CD4-positive, alpha-beta T cell treated with Interleukin-4 for 4 hours (primary cell): ENCODE measurements around the gene C9orf40.

ENCODE experiments used
- DNase-seq: peaks from one replicate; pipeline ENCODE4 v3.0.0-alpha.2; 2020

C9orf40 gene

DNA sequence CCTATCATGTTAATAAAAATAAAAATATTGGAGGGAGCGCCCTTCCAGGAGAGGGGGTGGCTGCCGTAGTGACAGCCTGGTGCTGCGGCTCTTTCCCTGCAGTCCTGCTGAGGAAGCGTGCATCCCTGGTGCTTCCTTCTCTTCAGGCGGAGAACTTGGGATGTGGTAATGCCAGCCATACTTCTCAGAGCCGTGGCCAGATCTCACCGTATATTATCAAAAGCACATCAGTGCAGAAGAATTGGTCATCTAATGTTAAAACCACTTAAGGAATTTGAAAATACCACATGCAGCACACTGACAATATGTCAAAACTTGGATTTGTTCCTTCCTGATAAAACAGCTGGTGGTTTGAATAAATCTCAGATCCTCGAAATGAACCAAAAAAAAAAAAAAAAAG is 17.7 kb downstream of the C9orf40 start:
- no peak for DNase-seq

DNA sequence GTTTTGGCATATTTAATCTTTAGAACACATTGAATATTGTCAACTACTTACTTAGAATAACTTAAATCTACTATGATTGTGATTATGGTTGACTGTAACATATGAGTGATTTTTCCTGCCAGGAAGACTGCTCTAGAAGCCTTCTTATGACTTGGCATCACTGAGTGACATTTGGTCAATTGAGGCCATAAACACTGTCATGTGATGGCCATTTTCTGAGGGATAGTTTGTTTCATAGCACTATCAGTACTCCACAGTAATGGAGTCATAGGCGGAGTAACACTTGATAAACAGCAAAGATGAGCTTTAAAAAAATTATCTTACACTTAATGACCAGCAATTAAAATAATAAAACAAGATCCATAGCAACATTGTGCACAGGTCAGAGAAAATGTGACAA is 31.0 kb downstream of the C9orf40 start:
- no peak for DNase-seq

DNA sequence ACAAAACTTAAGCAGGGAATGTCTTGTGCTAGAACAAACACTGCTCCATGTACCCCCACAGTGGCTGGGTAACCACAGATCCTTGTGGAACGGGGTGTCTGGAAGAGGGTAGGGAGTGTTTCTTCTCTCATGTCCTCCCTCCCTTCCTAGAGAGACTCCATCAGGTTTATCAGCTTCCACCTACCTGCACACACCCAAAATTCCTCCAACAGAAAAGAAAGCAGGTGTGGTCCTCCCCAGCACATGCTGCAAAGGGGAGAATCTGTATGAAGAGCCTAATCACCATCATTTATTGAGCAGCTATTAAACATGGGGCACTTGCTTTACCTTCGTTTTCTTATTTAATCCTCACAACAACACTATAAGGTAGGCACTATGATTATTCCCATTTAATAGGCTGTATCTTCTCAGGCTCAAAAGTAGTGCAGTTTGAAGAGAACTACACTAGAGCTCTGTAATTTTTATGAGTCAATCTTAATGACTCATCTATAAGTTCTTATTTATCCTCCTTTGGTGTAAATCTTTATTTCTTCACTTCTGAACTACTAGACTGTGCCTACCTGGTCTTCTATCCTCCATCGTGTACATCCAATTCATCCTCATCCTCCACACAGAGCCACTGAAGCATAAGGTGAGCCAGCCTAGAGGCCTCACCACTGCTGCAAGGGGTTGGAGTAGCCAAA is 31.6 kb downstream of the C9orf40 start:
- DNase-seq: no peak

DNA sequence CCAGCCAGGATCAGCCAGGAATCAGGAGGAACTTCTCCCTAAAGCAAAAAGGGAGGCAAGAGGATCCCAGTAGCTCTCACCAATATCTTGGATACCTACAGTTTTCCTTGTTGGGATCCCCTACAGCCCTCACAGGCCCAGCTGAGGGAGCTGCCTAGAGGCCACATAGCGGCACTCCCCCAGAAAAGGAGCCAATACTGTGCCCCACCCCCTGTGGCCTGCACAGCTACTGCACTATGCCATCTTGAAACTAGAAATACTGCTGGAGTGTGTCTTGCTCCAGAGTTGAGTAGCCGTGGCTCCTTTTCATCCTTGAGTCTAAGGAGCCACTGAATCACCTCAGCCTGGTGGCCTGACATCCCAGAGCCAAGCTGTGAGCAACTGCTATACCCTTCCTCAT is 42.7 kb downstream of the C9orf40 start:
- DNase-seq: no peak

DNA sequence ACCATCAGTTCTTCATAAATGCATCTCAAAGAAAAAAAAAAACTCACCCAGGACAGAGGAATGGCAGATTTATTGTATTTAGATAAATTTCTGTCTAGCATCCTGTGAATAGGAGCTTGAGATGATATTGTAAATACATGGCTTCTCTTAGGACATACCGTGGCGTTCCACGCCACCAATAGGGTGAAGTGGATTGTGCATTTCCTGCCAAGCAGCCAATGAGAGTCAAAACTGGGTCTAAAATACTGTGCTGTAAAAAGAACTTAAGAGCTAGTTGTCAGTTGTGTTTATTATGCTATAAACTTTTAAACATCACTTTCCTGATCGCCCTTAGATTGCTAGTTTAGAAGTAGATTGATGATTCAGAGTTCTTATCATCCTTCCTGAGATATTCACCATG is 44.0 kb downstream of the C9orf40 start:
- DNase-seq: no peak

DNA sequence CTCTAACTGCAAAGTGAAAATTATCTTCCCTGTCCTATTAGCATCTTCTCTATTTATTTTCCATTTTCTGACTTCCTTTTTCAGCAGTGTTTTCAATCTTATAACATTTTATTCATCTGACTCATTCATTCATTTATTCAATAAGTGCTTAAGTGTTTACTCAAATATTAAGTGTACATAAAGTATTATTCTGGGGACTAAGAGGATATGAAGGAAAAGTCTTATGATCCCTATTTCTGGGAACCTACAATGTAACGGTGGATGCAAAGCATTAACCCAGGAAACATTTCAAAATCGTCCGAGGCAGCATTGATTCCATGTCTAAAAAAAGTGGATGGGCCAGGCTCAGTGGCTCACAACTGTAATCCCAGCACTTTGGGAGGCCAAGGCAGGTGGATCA is 45.6 kb downstream of the C9orf40 start:
- DNase-seq: no peak

DNA sequence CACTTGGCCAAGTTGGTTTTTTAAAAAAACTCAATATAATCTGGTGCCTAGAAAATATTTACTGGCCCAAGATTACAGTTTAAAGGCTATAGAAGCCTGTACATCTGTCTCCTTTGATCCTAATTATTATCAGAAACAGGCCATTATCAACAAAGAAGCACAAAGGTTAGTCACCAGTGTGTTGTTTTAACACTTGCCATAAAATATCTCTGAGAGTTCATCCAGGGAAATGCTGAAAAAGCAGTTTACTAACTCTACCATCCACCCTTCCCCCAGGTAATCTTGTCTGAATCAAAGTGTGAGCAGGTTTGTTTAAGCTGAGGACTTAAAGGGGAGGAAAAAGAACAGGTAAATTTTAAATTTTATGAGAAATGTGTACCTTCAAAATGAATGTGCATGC is 51.7 kb downstream of the C9orf40 start:
- no peak for DNase-seq
